Right lung (tissue), 5 donors: ENCODE results near the gene TBXA2R. TPM values are rescaled to one million over a fixed set of nuclear protein-coding genes. Genes with fewer than 3 reads are reported as not detected.

Source experiments
- DNase-seq, 2 donors: peaks; one replicate each; pipeline ENCODE4 v3.0.0-alpha.2; 2013
- polyA plus RNA-seq, 5 donors: library from polyadenylated mRNA; unstranded; fragments of 120-200 nt; gene quantifications; one replicate each; pipeline versions ENCODE4 v1.2.1 to v1.2.3, GENCODE V29; 2013; ENCODE audit warnings: inconsistent platforms in 1 of 5, low replicate concordance in 1 of 5; ENCODE audit not compliant: insufficient read length in 5 of 5, insufficient read depth in 1 of 5

Gene TBXA2R
- polyA plus RNA-seq, 5 donors, result 1.6 to 3.8 (median 2.7) TPM

DNA sequence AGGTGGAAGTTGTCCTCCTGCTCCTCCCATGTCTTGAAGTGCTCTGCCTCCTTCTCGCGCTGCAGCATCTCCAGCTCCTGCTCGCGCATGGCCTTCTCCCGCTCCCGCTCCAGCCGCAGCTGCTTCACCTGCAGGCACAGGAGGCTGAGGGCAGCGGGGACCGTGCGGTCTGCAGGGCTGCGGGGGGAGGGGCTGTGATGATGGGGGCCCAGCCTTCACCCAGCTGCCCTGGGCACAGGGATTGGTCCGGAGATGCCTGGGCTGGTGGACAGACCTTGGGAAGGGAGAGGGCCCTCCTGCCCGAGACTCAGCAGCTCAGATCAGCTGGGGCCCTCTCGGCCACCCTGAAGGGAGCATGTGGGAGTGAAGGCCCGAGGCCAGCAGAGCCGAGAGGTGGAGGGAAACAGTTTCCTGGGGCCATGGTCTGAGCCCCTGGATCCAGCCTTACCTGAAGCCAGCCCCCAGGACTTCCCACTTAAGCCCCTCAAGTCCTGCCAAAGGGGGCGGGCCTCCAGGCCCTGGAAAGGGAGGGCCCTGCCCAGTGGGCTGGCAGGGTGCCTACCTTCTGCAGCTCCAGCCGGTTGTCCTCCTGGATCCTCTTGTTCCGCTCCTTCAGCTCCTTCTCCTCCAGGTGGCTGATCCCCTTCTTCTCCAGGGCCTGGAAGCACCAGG lies 13.6 kb upstream of the TBXA2R start:
- DNase-seq, result no peak

DNA sequence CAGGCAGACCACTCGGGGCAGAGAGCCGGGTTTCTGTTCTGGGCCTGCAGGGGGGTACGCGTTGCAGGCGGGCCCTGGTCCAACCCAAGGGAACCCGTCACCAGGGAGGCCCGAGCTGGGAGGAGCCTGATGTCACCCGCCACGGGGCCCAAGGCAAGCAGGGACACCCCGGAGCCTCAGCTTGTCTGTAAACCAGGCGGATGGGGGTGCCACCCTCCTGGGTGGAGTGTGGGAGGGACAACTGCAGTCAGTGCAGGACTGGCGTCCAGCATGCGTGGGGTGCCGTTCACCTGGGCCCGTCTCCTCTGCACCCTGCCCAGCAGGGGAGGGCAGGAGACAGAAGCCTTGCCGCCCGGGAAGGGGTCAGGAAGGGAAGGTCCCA lies 12.9 kb upstream of the TBXA2R start:
- no peak for DNase-seq

- no peak for DNase-seq
Observed at GRCh38 chr19:3618811-3619630, 12.3 kb upstream of the TBXA2R start.

- DNase-seq, result peak; percentile 29 to 32
Observed at GRCh38 chr19:3618144-3618810, 11.6 kb upstream of the TBXA2R start.

- no peak for DNase-seq
Observed at GRCh38 chr19:3617463-3617862, 10.8 kb upstream of the TBXA2R start.

DNA sequence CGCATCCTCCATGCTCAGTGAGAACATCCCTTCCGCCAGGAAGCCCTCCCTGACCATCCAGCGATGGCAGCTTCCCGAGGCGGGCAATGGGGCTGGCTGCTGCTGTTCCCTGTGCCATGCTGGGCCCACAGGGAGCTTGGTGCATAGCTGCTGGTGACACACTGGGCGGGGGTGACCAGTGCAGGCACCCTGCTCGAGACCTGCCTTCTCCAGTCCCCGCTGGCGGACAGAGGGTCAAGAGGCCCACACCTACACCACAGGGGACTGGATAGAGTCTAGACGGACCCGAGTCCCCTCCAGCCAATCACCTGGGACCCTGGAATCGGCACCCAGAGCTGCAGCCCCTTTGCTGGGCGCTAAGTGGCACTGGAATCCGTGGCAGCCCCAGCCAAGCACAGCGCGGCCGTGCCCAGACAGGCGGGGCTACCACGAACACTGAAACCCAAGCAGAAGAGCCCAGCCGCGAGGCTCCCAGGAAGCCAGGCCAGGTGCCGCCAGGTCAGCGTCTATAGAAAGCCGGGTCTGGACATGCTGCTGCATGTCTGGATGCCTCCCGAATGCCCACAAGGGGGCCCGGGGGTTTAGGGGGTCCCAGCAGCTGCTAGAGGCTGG lies 9.0 kb upstream of the TBXA2R start:
- no peak for DNase-seq

DNA sequence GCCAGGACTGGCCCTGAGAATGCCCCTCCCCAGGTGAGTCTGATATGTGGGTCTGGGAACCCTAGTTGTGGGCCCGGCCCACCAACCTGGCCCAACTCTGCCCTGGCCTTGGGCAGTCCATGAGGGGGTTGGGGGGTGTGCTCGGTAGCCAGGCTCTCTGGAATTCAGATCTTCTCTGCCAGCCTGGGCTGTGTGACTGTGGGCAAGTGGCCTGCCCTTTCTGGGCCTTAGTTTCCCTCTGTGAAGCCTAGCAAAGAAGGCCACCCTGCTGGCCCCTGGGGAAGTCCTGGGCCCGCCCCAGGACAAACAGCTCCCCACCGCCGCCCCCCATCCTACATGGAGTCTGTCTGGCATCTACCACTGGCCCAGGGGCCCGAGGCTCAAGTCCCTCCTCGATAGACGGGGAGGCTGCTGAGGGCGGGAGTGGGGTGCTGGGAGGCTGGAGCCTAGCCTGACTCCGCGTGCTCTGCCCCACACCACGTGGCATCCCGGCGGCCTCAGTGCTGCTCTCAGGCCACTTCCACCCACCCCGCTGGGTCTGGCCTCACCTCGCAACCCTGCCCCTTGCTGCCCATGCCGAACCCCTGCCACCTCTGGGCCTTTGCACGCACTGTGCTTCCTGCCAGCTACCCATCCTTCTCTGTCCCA lies 8.3 kb upstream of the TBXA2R start:
- DNase-seq, result no peak

- DNase-seq, result peak; percentile 56 to 60
Observed at GRCh38 chr19:3613818-3614661, 7.4 kb upstream of the TBXA2R start.

DNA sequence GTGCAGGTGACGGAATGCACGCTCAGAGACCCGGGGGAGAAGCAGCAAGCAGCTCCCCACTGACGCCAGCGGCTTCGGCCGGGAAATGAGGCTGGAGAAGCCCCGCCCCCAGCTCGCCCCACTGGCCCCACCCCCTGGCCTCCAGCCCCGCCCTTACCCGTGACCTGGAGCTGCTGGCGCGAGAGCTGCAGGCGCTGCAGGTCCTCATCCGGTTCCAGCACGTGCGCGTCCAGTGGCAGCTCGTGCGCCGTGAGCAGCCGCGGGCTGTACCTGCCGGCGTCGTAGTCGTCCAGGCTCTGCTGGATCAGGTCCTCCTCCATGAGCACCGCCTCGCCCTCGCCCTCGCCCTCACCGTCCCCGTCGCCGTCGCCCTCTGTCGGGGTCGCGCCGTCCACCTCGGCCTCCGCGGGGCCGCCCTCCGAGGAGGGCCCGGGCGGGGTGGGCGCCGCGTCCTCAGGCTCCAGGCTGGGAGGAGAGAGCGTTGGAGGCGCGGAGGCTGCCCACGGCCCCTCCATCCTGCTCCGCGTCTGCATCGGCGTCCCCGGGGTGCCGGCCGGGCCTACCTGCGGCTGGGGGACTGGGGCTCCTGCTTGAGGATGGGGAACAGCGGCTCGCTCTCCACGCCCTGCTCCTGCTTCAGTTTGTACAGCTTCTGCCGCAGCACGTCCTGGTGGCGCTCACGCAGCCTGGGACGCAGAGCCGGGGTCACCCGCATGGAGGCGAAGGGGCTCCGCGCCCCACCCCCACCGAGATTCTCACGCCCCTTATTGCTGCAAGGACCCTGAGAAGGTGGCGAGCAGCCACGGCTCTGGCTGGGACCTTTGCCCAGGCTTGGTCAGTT lies 6.4 kb upstream of the TBXA2R start:
- peak; percentile 17 to 24 for DNase-seq

DNA sequence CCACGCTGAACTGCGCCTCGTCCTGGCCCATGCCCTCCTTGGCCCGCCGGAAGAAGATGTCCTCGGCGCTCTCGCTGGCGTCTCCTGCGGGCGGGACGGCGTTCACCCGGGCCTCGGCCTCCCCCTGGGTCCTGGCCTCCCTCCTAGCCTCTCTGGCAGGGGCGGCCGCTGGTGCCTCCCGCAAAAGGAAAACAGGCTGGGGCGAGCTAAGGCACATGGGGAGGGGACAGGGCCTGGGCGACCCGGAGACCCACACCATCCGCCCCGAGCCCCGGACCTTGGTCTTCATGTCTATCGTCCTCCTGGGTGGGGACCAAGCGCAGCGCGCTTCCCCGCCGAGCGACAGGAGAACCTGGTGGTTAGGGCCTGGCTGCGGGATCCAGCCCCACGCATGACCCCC lies 5.7 kb upstream of the TBXA2R start:
- no peak for DNase-seq

DNA sequence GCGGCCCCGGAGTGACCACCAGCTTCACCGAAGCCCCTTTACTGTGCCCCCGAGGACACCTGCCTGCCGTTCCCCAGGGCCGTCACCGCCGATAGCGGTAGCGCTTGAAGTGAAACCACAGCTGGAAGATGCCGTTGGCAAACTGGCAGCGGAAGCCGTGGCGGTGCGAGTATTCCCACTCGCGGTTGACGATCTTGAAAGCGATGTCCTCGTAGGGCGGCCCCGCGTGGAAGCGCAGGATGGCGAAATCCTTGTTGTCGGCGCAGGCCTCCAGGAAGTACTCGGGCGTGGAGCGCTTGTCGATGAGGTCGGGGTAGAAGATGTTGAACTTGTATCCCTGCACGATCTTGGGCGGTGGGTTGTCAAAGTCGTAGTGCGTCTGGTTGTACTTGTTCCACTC lies 5.2 kb upstream of the TBXA2R start:
- DNase-seq, result no peak

GRCh38 chr19:3610745-3611717 lies 4.4 kb upstream of the TBXA2R start:
- DNase-seq, result no peak

DNA sequence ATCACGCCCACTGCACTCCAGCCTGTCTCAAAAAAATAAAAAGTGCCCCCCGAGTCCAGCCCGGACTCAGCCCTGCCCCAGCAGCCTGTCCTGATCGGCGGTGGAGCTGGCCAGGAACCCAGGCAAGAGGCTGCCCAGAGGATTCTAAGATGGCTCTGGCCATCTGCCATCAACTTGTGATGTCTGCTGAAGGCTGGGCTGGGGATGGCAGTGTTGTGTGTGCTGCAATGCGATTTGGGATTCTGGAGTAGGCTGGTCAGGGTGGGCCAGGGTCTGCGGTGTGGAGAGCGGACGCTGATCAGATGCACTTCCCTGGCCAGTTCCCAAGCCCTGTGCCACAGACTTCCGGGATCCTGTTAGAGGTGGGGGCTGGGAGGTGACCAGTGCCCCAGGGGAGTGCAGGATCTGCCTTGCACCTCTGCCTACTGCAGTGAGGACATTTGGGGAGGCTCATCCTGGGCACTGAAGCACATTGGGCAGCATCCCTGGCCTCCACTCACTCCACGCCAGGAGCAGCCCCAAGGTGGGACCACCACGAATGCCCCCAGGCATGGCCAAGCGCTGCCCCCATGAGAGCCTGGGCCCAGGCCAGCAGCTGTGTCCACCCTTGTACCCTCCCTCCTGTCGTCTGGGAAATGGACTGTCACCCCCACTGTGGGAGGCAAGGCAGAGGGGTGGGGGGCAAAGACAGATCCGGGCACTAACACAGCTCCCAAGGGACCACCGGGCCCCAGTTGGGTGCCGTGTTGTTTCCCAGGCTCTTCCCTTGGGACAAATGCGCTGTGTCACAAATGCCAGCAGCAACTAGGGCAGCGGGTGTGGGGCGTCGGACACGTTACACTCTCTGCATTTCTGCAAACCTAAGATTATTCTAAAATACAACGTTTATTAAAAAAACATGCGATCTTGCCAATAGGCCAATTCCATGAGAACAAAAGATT lies 3.4 kb upstream of the TBXA2R start:
- DNase-seq, result no peak

DNA sequence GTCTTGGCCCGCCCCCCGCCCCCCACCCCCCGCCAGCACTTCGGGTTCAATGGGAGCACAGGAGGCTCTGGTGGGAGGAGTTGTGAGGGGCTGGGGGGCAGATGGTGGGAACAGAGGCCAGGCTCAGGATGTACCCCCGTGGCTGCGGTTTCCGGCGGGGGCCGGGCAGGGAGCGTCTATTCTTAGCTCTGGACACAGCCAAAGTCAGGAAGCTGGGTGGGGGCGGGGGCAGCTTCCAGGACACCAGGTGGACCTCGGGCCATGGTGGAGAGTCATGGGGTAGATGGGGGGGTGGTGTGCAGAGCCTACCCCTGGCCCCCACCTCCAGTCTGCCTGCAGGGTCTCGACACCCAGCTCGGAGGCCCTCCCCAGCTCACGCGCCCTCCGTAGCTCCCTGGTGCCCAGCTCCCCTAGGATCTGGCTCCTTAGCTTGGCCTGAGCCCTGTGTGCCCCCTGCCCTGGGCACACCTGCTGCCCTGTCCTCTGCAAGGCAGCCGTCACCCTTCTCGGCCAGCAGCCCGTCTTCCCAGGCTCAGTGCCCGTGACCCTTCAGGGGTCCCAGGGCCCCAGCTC lies 2.2 kb upstream of the TBXA2R start:
- DNase-seq, result no peak

DNA sequence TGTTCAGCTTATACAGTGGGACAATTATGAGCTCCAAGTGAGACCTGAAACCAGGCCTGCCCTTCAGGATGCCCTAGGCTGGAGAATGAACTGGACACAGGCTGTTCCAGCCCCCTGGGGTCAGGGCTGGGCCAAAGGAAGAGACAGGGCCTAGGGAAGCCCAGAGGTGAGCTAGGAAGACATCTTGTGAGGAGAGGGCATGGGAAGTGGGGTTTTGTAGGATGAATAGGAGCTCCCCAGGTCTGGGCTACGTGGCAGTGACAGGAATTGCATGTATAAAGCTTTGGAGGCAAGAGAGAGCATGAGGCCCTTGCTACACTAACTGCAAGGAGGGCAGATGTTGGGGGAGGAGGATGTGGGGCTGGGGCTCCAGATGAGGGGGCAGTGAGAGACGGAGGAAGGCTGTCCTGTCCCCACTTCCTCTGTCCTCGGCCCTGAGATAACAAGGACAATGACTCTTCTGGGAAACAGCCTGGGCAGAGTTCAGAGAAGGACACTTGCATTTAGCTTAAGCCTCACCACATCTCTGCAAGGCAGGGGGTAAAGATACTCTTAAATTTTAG lies 1.5 kb upstream of the TBXA2R start:
- DNase-seq, result no peak

- peak in 1 of 2 donors; percentile 33 for DNase-seq
Observed at GRCh38 chr19:3607303-3608078, 816 bp upstream of the TBXA2R start.
